SK-N-SH (cell line): Measurements from ENCODE around the gene CHGA. TPM values are rescaled to one million over a fixed set of nuclear protein-coding genes. Genes with fewer than 3 reads are reported as not detected.
A peak's percentile ranks its signal among the peaks of the same experiment; 100 is the strongest.

ENCODE experiments used
- CTCF ChIA-PET: fragments of 300-600, 350-600 bp; formaldehyde crosslinking; extraction: SDS; loops from one replicate; lab custom pipeline; 2021; lab: Yijun Ruan, JAX
- POLR2A ChIA-PET: fragments of 350-600 bp; sonication (Branson Sonifier 250); formaldehyde crosslinking; extraction: SDS; loops from one replicate; lab custom pipeline; 2020; ENCODE audit warnings: antibody characterized with exemption, inconsistent platforms; lab: Yijun Ruan, JAX
- DNase-seq: peaks from one replicate; pipeline ENCODE4 v3.0.0; 2012
- H2AFZ ChIP-seq: fragments of 200-600 bp; sonication (generic); 2 replicates; pipeline ENCODE4 v1.8.1; 2016; ENCODE audit warnings: antibody characterized with exemption, mild to moderate bottlenecking, low read depth
- H3F3A ChIP-seq: fragments of 200-600 bp; sonication (generic); replicated peaks from 2 replicates; pipeline ENCODE3; 2016; ENCODE audit warnings: antibody characterized with exemption, mild to moderate bottlenecking; ENCODE audit not compliant: insufficient read depth
- H3K27ac ChIP-seq, 2 experiments: fragments of 200-500 bp in 1 of 2; fragments of 200-600 bp in 1 of 2; sonication (Bioruptor generic) in 1 of 2; sonication (generic), shearing (Covaris generic) in 1 of 2; 2 replicates each; pipeline versions ENCODE4 v1.5.1 to v1.6.1; 2014 to 2016; ENCODE audit warnings: low read depth in 2 of 2, inconsistent platforms in 1 of 2, low read length in 1 of 2, mild to moderate bottlenecking in 1 of 2, mixed read lengths in 1 of 2
- H3K27me3 ChIP-seq: fragments of 200-600 bp; sonication (generic), shearing (Covaris generic); 2 replicates; pipeline ENCODE4 v1.6.1; 2016; ENCODE audit warnings: mixed run types; ENCODE audit not compliant: insufficient read depth
- H3K36me3 ChIP-seq, 2 experiments: fragments of 200-500 bp in 1 of 2; fragments of 200-600 bp in 1 of 2; sonication (Bioruptor generic) in 1 of 2; sonication (generic) in 1 of 2; replicated peaks in 1 of 2; 2 replicates each; pipeline versions ENCODE3 to v1.5.1; 2014 to 2016; ENCODE audit warnings: low read length in 1 of 2, mild to moderate bottlenecking in 1 of 2; ENCODE audit not compliant: insufficient read depth in 2 of 2, control insufficient read depth in 1 of 2
- H3K4me1 ChIP-seq, 2 experiments: fragments of 200-500 bp in 1 of 2; fragments of 200-600 bp in 1 of 2; sonication (Bioruptor generic) in 1 of 2; sonication (generic), shearing (Covaris generic) in 1 of 2; 2 replicates each; pipeline versions ENCODE4 v1.5.1 to v1.6.1; 2014 to 2016; ENCODE audit warnings: low read depth in 1 of 2, low read length in 1 of 2, mixed run types in 1 of 2; ENCODE audit not compliant: insufficient read depth in 2 of 2, control insufficient read depth in 1 of 2
- H3K4me2 ChIP-seq: fragments of 200-600 bp; sonication (generic), shearing (Covaris generic); 2 replicates; pipeline ENCODE4 v1.6.1; 2017; ENCODE audit warnings: mixed run types
- H3K4me3 ChIP-seq, 2 experiments: fragments of 200-500 bp in 1 of 2; fragments of 200-600 bp in 1 of 2; sonication (Bioruptor generic) in 1 of 2; sonication (generic), shearing (Covaris generic) in 1 of 2; 2 replicates each; pipeline versions ENCODE4 v1.5.1 to v1.8.1; 2014 to 2016; ENCODE audit warnings: low read depth in 2 of 2, inconsistent platforms in 1 of 2, low read length in 1 of 2, mild to moderate bottlenecking in 1 of 2, mixed read lengths in 1 of 2, moderate library complexity in 1 of 2
- H3K79me2 ChIP-seq: fragments of 200-600 bp; sonication (generic); 2 replicates; pipeline ENCODE4 v1.8.1; 2017; ENCODE audit warnings: mild to moderate bottlenecking; ENCODE audit not compliant: insufficient read depth
- H3K9ac ChIP-seq: fragments of 200-600 bp; sonication (generic); 2 replicates; pipeline ENCODE4 v1.6.1; 2017; ENCODE audit warnings: mixed run types
- H3K9me2 ChIP-seq: fragments of 200-600 bp; sonication (generic); 2 replicates; pipeline ENCODE4 v1.6.1; 2017; ENCODE audit warnings: mixed run types
- H3K9me3 ChIP-seq: fragments of 200-600 bp; sonication (generic); 2 replicates; pipeline ENCODE4 v1.6.1; 2017; ENCODE audit warnings: mixed run types, mild to moderate bottlenecking, moderate library complexity
- H4K20me1 ChIP-seq: fragments of 200-600 bp; sonication (generic); 2 replicates; pipeline ENCODE4 v1.6.1; 2017; ENCODE audit warnings: mild to moderate bottlenecking, mixed run types; ENCODE audit not compliant: insufficient read depth
- CHD2 ChIP-seq: fragments of 150-350 bp; IDR thresholded peaks from 2 replicates; pipeline ENCODE4 v1.6.1; 2018; ENCODE audit warnings: low read length; ENCODE audit not compliant: partially characterized antibody
- CTCF ChIP-seq: fragments of 200-600 bp; sonication (generic); IDR thresholded peaks from 2 replicates; pipeline ENCODE4 v1.6.1; 2017; ENCODE audit warnings: antibody characterized with exemption, mild to moderate bottlenecking, moderate library complexity
- FOXJ3 ChIP-seq: sonication (generic); formaldehyde crosslinking; IDR thresholded peaks from 2 replicates; pipeline ENCODE4 v1.5.1; 2020; ENCODE audit warnings: mild to moderate bottlenecking, missing genetic modification reagents
- GATA2 ChIP-seq: sonication (generic); formaldehyde crosslinking; IDR thresholded peaks from 2 replicates; pipeline ENCODE4 v1.5.0; 2020; ENCODE audit warnings: mild to moderate bottlenecking, missing genetic modification reagents
- IRF3 ChIP-seq: fragments of 150-350 bp; IDR thresholded peaks from 2 replicates; pipeline ENCODE4 v1.6.1; 2016; ENCODE audit warnings: mild to moderate bottlenecking, low read depth, low read length
- JUND ChIP-seq: IDR thresholded peaks from 2 replicates; pipeline ENCODE4 v1.4.0; 2012
- MAX ChIP-seq: IDR thresholded peaks from 2 replicates; pipeline ENCODE4 v1.4.0; 2012; ENCODE audit warnings: low read depth
- MXI1 ChIP-seq: IDR thresholded peaks from 2 replicates; pipeline ENCODE4 v1.6.1; 2012; ENCODE audit warnings: mild to moderate bottlenecking, low read depth, low read length, improper control_type of control experiment
- NRF1 ChIP-seq: IDR thresholded peaks from 2 replicates; pipeline ENCODE4 v1.6.1; 2012; ENCODE audit warnings: low read depth, mild to moderate bottlenecking, low read length
- PBX3 ChIP-seq: IDR thresholded peaks from 2 replicates; pipeline ENCODE4; 2012
- POLR2AphosphoS5 ChIP-seq: IDR thresholded peaks from 2 replicates; pipeline ENCODE4 v1.6.1; 2012; ENCODE audit warnings: low read depth, low read length
- REST ChIP-seq: IDR thresholded peaks from 2 replicates; pipeline ENCODE4 v1.6.1; 2012; ENCODE audit warnings: mild to moderate bottlenecking, low read depth, low read length, moderate library complexity
- RFX5 ChIP-seq: IDR thresholded peaks from 2 replicates; pipeline ENCODE4 v1.6.1; 2012; ENCODE audit warnings: mild to moderate bottlenecking, improper control_type of control experiment, low read length
- SMC3 ChIP-seq: IDR thresholded peaks from 2 replicates; pipeline ENCODE4 v1.6.1; 2012; ENCODE audit warnings: low read depth, low read length, improper control_type of control experiment
- TAF1 ChIP-seq: IDR thresholded peaks from 2 replicates; pipeline ENCODE4 v1.6.1; 2012; ENCODE audit warnings: low read depth, mild to moderate bottlenecking, low read length, moderate library complexity, borderline replicate concordance
- TEAD4 ChIP-seq: IDR thresholded peaks from 2 replicates; pipeline ENCODE4 v1.4.0; 2012; ENCODE audit warnings: mild to moderate bottlenecking, borderline replicate concordance; ENCODE audit not compliant: insufficient read depth
- WGBS: methylation state at CpG from one replicate; pipeline ENCODE4 v1.1.6; 2017; ENCODE audit warnings: low lambda C conversion rate; 5-methylcytosine and 5-hydroxymethylcytosine counted together
- polyA plus RNA-seq, 3 experiments: library from polyadenylated mRNA; depleted of rRNA; stranded (reverse); fragments of >200 nt; gene quantifications; 2 replicates each; pipeline ENCODE4 v1.2.3, GENCODE V29; 2012

The CHGA gene
- polyA plus RNA-seq (2012; rRNA removed), result 5.6 and 11.7 TPM in 2 replicates
- 9.8 and 22.7 TPM in 2 replicates for polyA plus RNA-seq (2012; cell fraction: cytosol; rRNA removed)
- polyA plus RNA-seq (2012; cell fraction: nucleus; rRNA removed), result 6.0 and 15.7 TPM in 2 replicates

- Histone ChIP-seq H3K79me2 (no peaks in the 10 kb centered on the region), H3K4me3 (peak within 1 kb of the TSS in 1 of 2 experiments; percentile 56; a peak in 2 of 4 replicates), H3K27ac (peak within 1 kb of the TSS in 1 of 2 experiments; percentile 90; a peak in 2 of 4 replicates), H3F3A (no peaks in the 10 kb centered on the region), H3K4me1 (peaks cover 0 to 70% of the 10 kb centered on the region in 2 experiments; a peak in 2 of 4 replicates), H3K9me3 (no peaks in the 10 kb centered on the region), H3K4me2 (peak within 1 kb of the TSS; percentile 19; the same call in 1 of the 2 replicates), H3K9me2 (no peaks in the 10 kb centered on the region), H2AFZ (no peak within 1 kb of the TSS), H3K27me3 (peaks cover 7% of the 10 kb centered on the region; the same call in 1 of the 2 replicates), H3K9ac (no peak within 1 kb of the TSS), H3K36me3 (no peaks in the 10 kb centered on the region), H4K20me1 (no peaks in the 10 kb centered on the region)
- peak; percentile 98 for DNase-seq
- WGBS, result 5% methylated on average over 19 of the region's 86 CpGs
- TF ChIP-seq JUND (no peak), TAF1 (no peak), CHD2 (no peak), RFX5 (no peak), REST (peak; percentile 99), CTCF (no peak), NRF1 (no peak), POLR2AphosphoS5 (peak; percentile 31; the same call in 1 of the 2 replicates), MXI1 (no peak; the same call in 1 of the 2 replicates), TEAD4 (no peak), IRF3 (no peak), FOXJ3 (no peak), MAX (no peak), SMC3 (0 out of 2 replicates have a peak, but pooled peaks have one; percentile 3), GATA2 (CRISPR knock-in tag) (peak; percentile 22; the same call in 1 of the 2 replicates), PBX3 (no peak)
- ChIA-PET CTCF (interaction anchor here (1.3 to 7.5 kb wide), 6 partner anchors 10 to 209 kb away, joined by 3 to 56 read pairs (median 6); no protein-coding TSS in a partner anchor), POLR2A (interaction anchor here (0.5 to 9.8 kb wide), 26 partner anchors 7 to 168 kb away, joined by 3 to 288 read pairs (median 5); partner anchors contain the start of gene GOLGA5)
These were observed at the start of gene CHGA for GRCh38 chr14:92922883-92923743. Gene CHGA (plus strand): TSS chr14:92923150. CDS start chr14:92923360, 210 bp downstream.
